GM15510 (cell line): ENCODE results near the gene MT1X.

Experiments used
- POLR2A ChIP-seq: IDR thresholded peaks from 3 replicates; pipeline ENCODE4 v1.6.1; 2011; ENCODE audit warnings: borderline replicate concordance; ENCODE audit not compliant: insufficient read length; ENCODE audit errors: extremely low read depth

Gene MT1X

DNA sequence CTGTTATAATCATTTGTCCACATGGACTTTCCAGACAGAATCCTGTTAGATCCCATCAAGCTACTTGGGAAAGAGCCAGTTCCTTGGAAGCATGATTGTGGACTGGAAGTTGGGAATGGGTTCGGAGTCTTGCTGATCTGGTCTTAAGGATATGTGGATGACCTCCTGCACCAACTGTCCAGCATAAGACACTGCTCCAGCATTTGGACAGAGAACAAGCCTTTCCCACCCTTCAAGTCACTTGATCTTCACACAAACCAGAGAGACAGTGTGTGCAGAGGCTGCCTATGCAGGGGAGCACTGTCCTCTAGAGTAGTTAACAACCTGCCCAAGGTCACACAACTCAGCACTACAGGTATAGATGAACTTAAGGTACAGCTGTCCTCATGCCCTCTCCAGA is 36.4 kb upstream of the MT1X start:
- no peak for TF ChIP-seq POLR2A

DNA sequence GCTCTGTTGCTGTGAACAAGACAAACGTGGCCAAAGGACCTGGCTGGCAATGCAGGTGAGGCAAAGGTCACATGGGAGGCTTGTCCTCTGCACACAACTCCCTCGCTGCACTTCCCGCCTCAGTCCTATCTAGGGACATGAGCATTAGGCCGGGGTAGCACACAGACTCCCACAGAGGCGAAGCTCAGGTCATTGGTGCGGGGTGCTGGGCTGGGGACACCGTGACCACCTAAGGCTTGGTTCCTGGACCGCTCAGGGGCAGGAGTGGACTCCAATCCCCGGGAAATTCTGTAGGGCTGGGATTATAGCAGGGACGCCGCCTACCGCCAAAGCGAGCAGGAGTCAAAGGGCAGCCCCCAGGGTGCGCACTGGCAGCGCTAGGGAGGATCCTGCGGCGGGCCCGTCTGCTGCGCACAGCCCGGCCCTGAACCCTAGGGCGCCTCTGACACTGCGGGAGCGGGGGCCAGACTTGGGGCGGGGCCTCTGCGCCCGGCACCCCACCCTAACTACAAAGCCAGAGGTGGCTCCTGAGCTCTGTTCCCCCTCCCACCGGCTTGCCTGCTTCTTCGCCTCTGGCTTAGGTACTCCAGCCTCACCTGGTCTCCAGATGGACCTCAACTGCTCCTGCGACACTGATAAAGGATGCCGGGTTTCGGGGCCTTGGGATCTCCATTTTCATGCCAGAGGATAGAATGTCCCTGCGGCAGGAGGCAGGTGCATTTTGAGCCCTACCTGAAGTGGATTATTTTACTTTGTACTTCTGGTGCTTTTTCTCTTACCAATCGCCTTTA is 34.4 kb upstream of the MT1X start:
- TF ChIP-seq POLR2A = no peak

DNA sequence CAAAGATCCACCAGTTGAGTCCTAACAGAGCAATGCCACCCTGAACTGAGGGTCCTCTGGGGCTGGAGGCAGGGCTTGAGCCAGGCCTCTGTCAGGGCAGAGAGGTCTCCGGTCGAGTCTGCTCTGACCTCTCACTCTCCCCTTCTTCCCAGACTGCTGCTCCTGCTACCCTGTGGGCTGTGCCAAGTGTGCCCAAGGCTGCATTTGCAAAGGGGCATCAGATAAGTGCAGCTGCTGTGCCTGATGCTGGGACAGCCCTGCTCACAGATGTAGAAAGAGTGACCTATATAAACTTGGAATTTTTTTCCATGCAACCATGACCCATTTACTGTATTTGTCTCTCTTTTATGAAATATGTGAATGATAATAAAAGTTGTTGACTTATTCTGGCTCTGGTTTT is 33.0 kb upstream of the MT1X start:
- no peak for TF ChIP-seq POLR2A

DNA sequence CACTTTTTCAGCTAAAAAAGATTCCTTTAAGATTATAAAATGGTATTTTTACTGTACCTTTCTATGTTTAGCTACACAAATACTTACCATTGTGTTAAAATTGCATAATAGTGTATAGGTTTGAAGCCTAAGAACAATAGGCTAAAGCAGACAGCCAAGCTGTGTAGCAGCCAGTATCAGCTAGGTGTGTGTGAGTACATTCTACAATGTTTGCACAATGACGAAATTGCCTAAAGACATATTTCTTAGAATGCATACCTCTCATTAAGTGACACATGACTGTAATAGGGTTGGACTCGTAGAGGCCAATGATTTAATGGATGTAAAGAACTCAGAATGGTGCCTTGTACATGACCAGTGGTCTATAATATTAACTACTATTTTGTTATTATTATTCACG is 32.5 kb upstream of the MT1X start:
- TF ChIP-seq POLR2A = no peak

DNA sequence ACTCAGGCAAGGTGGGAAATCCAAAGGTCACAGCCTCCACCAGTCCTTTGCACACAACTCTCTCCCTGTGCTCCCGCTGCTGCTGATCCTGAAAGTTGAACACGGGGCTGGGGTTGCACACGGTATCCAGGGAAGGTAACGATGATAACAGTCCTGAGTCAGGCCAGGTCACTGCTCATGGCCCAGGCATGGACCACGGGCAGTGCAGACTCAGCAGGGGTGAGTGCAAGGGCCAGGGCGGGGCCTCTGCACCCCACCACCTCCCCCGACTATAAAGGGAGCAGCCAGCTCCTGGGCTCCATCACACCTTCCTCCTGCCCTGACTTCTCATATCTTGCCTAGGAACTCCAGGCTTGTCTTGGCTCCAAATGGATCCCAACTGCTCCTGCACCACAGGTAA is 30.7 kb upstream of the MT1X start, which contains the start of gene MT1B:
Gene MT1B (plus strand): TSS at position 301 of the 400 bp plus-strand sequence. CDS start 68 bp downstream, at position 369.
- no peak for TF ChIP-seq POLR2A

DNA sequence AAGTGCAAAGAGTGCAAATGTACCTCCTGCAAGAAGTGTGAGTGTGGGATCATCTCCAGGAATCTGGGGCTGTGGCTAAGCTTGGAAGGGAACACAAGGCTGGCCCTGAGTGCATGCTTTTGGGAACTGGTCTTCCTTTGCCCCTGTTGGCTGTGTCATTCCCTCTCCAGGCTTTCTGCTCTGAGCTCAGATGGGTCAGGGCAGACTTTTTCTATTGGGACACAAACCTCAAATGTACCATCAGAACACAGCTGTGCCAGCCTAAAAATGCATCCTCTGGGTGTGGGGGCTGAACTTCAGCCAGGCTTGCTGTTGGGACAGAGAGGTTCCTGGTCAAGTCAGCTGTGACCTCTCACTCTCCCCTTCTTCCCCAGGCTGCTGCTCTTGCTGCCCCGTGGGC is 29.7 kb upstream of the MT1X start:
- TF ChIP-seq POLR2A = no peak

DNA sequence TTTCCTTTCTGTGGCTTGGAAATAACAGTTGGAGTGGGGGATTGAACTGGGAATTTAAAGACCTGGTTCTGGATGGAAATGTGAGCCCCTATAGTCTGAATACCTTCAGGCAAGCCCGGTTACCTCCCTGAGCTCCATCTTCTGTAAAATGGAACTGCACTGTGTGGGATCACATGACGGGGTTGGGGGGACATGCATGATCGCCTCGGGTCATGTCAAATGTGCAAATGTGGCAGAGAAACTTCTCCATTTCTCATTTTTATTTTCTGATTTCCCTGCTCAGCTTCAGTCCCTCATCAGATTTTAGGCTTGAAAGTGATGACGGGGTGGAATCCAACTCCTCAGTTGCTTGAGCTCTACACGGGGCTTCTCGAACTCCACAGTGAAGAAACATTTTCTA is 29.1 kb upstream of the MT1X start:
- TF ChIP-seq POLR2A = no peak

DNA sequence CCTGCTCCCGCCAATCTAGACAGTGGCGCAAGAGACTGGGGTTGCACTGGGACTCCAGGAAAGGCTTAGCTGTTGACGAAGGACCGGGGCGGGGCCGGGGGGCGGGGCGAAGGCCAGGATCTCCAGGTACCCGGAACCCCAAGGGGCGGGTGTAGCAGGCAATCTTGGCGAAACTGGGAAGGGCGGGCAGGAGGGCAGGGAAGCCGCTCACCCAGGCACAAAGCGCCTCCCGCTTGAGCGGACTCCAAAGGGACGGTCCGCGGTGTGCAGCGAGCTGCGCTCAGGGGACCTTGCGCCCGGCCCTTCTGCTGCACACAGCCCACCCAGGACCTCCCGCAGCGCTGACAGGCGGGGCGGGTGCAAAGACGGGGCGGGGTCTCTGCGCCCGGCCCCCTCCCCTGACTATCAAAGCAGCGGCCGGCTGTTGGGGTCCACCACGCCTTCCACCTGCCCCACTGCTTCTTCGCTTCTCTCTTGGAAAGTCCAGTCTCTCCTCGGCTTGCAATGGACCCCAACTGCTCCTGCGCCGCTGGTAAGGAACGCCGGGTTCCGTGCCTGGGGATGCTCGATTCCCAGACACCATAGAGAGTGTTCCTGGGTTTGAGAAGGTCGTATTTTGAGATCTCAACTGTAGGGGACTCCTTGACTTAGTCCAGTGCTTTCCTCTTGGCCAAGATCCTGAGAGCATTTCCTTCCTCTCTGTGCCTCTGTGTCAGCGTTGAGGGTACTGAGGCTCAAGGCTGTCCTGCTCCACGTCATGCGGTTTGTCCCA is 24.5 kb upstream of the MT1X start, which contains the start of gene MT1F:
Gene MT1F (plus strand): TSS at position 405 of the 772 bp plus-strand sequence. CDS start 100 bp downstream, at position 505.
- TF ChIP-seq POLR2A = no peak

DNA sequence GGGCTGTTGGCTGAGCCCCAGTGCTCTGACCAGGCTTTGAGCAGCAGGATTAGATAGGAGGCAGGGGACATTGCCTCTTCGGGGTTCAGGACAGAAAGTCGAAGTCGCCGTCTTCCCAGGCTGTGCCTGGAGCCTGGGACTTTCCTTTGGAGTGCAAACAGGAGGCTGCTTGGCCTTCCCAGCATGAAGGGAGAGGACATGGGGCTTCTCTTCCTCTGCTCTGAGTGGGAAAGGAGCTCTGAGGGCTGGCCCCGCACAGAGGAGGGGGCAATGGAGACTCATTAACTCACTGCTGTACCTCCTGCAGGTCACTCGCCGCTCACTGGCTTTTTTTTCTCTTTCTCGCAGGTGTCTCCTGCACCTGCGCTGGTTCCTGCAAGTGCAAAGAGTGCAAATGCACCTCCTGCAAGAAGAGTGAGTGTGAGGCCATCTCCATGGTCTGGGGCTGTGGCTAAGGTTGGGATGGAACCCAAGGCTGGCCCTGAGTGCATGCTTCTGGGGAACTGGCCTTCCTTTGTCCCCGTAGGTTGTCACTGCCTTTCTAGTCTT is 23.9 kb upstream of the MT1X start:
- TF ChIP-seq POLR2A = no peak

DNA sequence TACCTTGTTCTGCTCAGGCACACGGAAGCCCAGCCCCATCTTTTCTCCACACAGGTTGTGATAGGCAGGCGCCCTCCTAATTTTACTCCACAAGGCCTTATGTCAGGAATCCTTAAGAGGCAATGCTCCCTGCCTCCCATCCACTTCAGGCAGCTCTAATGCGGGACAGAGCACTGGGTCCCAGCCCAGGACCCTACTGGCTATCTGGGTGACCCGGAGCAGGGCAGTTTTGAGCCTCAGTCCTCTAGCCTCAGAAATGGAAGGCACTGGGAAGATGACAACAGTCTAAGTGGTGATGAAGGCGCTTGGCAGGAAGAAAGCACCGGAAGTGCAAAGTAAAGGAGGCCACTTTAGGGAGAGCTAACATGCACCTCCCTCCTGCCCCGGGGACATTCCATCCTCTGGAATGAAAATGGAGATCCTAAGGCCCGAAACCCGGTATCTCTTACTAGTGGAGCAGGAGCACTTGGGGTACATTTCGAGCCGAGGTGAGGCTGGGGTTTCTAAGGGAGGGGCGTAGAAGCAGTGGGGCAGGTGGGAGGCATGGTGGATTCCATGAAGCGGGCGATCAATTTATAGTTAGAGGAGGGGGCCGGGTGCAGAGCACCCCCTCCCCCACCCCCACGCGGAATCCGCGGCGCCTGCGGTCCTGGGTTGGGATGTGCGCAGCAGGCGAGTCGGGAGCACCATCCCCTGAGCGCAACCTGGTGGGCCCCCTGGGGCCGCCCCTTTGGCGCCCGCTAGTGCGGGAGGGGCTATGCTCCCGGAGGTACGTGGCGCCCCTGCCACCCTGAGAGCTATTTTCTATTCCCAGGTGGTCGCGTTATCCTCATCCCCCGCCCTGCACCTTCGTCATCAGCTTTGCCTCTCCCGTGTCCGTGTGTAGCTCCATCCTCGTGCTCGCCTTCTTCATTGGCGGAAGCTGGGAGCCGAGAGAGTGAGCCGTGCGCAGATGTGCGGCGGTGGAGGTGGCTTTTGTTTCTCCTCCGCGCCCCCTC is 19.6 kb upstream of the MT1X start:
- no peak for TF ChIP-seq POLR2A

DNA sequence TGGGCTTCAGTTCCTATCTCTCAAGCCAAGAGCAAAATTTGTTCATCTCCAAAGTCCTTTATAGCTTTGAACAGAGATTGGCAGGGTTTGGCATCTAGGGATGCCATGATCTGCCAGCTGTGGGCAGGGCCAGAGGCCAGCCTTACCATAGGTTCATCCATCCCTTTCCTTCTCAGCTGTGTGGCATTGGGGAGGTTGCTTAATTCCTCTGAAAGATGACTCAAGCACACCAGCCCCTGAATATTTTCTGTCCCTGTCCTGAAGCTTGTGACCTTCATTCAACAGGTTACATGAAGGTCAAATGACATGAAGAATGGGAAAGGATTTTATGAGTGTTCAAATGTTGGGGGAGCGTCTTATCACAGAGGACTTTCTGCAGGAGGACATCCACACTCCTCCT is 17.8 kb upstream of the MT1X start:
- TF ChIP-seq POLR2A = no peak

DNA sequence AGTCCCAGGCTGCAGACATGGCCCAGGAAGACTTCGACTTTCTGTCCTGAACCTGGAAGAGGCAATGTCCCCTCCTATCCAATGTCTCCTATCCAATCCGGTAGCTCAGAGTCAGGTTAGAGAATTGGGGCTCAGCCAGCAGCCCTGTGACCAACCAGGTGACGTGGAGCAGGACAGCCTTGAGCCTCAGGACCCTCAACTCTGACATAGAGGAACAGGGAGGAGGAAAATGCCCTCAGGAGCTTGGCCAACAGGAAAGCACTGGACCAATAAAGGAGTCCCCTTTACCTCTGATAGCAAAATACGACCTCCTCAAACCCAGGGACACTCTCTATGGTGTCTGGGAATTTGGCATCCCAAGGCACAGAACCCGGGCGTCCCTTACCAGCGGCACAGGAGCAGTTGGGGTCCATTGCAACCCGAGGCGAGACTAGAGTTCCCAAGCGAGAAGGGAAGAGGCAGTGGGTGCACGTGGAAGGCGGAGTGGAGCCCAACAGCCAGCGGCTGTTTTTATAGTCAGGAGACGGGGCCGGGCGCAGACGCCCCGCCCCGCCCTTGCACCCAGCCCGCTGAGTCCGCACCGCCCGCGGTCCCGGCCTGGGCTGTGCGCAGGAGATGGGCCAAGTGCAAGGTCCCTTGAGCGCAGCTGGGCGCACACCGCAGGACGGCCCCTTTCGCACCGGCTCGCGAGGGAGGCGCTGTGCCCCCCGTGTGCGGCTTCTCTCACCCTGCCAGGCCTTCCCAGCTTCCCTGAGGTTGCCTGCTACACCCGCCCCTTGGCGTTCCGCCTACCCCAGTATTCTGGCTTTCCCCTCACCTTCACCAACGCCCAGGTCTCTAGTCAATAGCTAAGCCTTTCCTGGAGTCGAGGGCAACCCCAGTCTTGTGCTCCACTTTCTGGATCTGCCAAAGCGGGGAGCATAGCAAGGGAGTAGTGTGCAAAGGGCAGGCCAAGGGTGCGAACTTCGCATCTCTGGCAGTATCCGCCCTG is 14.4 kb upstream of the MT1X start, which contains the start of gene MT1G:
Gene MT1G (minus strand): TSS at position 485 of the 991 bp plus-strand sequence. CDS start 72 bp downstream, at position 413.
- TF ChIP-seq POLR2A = no peak

DNA sequence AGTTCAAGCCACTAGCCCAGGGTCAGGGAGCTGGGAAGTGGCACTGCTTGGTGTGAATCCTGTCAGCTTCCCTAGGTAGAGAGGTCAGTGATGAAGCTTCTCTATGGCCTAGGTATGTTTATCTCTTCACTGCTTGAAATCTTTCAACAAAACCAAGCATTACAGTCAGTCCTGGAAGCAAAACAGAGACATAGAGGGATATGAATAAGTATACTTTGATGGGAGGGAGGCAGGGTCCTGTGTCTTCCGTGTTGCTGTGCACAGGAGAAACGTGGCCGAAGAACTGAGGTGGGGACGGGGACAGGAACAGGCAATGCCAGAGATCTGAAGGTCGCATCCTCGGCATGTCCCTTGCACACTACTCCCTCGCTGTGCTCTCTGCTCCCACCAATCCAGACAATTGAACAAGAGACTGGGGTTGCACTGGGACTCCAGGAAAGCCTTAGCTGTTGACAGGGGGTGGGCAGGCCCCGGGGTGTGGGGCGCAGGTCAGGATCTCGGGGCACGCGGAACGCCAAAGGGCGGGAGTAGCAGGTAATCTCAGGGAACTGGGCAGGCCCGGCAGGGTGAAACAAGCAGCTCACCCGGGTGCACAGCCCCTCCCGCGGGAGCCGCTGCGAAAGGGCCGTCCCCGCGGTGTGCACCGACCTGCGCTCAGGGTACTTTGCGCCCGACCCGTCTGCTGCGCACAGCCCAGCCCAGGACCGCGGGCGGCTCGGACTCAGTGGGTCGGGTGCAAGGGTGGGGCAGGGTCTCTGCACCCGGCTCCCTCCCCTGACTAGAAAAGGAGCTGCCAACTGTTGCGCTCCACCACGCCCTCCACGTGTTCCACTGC is 13.0 kb upstream of the MT1X start, which contains the start of gene MT1H:
Gene MT1H (plus strand): TSS at position 810 of the 835 bp plus-strand sequence. CDS start 71 bp downstream, outside the sequence.
- no peak for TF ChIP-seq POLR2A
